ENCODE data around the gene FAM180B.

- TF ChIP-seq EZH2 (IDR thresholded peaks at IDR 0.05; ENCODE audit: low read depth, unreplicated experiment) = no peak
- TF ChIP-seq EZH2phosphoT487 (IDR thresholded peaks at IDR 0.05; ENCODE audit: unreplicated experiment) = no peak
- TF ChIP-seq, protein P1, sequence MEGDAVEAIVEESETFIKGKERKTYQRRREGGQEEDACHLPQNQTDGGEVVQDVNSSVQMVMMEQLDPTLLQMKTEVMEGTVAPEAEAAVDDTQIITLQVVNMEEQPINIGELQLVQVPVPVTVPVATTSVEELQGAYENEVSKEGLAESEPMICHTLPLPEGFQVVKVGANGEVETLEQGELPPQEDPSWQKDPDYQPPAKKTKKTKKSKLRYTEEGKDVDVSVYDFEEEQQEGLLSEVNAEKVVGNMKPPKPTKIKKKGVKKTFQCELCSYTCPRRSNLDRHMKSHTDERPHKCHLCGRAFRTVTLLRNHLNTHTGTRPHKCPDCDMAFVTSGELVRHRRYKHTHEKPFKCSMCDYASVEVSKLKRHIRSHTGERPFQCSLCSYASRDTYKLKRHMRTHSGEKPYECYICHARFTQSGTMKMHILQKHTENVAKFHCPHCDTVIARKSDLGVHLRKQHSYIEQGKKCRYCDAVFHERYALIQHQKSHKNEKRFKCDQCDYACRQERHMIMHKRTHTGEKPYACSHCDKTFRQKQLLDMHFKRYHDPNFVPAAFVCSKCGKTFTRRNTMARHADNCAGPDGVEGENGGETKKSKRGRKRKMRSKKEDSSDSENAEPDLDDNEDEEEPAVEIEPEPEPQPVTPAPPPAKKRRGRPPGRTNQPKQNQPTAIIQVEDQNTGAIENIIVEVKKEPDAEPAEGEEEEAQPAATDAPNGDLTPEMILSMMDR (conservative IDR thresholded peaks at IDR 0.05; ENCODE audit: low read depth in 2 of 2) = no peak
- TF ChIP-seq POLR2AphosphoS5 (IDR thresholded peaks at IDR 0.05; ENCODE audit: low read depth) = no peak
- TF ChIP-seq, protein P2, sequence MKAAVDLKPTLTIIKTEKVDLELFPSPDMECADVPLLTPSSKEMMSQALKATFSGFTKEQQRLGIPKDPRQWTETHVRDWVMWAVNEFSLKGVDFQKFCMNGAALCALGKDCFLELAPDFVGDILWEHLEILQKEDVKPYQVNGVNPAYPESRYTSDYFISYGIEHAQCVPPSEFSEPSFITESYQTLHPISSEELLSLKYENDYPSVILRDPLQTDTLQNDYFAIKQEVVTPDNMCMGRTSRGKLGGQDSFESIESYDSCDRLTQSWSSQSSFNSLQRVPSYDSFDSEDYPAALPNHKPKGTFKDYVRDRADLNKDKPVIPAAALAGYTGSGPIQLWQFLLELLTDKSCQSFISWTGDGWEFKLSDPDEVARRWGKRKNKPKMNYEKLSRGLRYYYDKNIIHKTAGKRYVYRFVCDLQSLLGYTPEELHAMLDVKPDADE (IDR thresholded peaks at IDR 0.05) = no peak
- TF ChIP-seq NANOG (IDR thresholded peaks at IDR 0.05; ENCODE audit: borderline replicate concordance) = no peak
- TF ChIP-seq JUNB (IDR thresholded peaks at IDR 0.05; ENCODE audit: unreplicated experiment) = no peak
- TF ChIP-seq ZNF114 (CRISPR knock-in tag; IDR thresholded peaks at IDR 0.05) = no peak
These were observed 13.4 kb downstream of the FAM180B start for GRCh38 chr11:47599902-47600301.
